ENCODE data around the gene EIF4A2.

DNA sequence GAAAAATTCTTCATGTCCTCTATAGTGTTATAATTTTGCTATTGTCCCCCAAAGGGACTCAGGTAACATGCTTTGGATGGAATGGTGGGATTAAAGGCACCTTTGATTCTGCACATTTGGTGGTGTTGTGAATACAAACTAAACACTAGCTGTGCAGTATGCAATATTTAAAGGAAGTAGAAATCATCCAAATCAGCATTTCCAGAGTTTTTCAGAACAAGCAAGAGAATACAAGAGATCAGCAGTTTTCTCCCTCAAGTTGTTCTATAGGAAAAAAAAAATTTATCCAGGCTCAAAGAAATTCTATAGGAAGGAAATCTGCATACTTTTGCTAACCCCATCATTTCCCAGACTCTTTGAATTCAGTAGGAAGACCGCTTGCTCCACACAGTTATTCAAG, 48.9 kb downstream of the EIF4A2 start:
- TF ChIP-seq, protein P1, sequence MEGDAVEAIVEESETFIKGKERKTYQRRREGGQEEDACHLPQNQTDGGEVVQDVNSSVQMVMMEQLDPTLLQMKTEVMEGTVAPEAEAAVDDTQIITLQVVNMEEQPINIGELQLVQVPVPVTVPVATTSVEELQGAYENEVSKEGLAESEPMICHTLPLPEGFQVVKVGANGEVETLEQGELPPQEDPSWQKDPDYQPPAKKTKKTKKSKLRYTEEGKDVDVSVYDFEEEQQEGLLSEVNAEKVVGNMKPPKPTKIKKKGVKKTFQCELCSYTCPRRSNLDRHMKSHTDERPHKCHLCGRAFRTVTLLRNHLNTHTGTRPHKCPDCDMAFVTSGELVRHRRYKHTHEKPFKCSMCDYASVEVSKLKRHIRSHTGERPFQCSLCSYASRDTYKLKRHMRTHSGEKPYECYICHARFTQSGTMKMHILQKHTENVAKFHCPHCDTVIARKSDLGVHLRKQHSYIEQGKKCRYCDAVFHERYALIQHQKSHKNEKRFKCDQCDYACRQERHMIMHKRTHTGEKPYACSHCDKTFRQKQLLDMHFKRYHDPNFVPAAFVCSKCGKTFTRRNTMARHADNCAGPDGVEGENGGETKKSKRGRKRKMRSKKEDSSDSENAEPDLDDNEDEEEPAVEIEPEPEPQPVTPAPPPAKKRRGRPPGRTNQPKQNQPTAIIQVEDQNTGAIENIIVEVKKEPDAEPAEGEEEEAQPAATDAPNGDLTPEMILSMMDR (IDR thresholded peaks at IDR 0.05; ENCODE audit: low read length): no peak
- TF ChIP-seq EZH2 (optimal IDR thresholded peaks at IDR 0.05; ENCODE audit: low read depth, low read length) (no peak), EZH2phosphoT487 (IDR thresholded peaks at IDR 0.05; ENCODE audit: low read length) (no peak)
